Ovary (tissue), 9 donors: Measurements from ENCODE around the gene CDC6. TPM values are rescaled to one million over a fixed set of nuclear protein-coding genes. Genes with fewer than 3 reads are reported as not detected.

Source experiments
- DNase-seq, 5 donors: peaks; one replicate each; pipeline ENCODE4 v3.0.0-alpha.2; 2019 to 2020
- H3K27ac ChIP-seq, 2 donors: fragments of 200-600 bp; one replicate each; pipeline versions ENCODE4 v1.5.1 to v1.8.0; 2019 to 2022
- H3K27me3 ChIP-seq: fragments of 200-600 bp; one replicate; pipeline ENCODE4 v1.8.0; 2022
- H3K36me3 ChIP-seq: fragments of 200-600 bp; sonication (generic); one replicate; pipeline ENCODE4 v1.5.1; 2019
- H3K4me1 ChIP-seq: one replicate; pipeline ENCODE4 v1.8.1; 2013; ENCODE audit warnings: mild to moderate bottlenecking, moderate library complexity; ENCODE audit not compliant: insufficient read depth
- H3K4me3 ChIP-seq: fragments of 200-600 bp; sonication (generic); one replicate; pipeline ENCODE4 v1.5.1; 2017
- H3K9me3 ChIP-seq, 2 donors: fragments of 200-600 bp in 1 of 2; sonication (generic) in 1 of 2; one replicate each; pipeline versions ENCODE4 v1.5.1 to v1.8.1; 2013 to 2019; ENCODE audit warnings: mild to moderate bottlenecking in 1 of 2, moderate library complexity in 1 of 2
- CTCF ChIP-seq, 3 donors: fragments of 450-650 bp in 2 of 3; fragments of 200-600 bp in 1 of 3; IDR thresholded peaks; one replicate each; pipeline versions ENCODE4 v1.5.1 to v1.8.0; 2016 to 2022; ENCODE audit warnings: antibody characterized with exemption in 3 of 3, mild to moderate bottlenecking in 1 of 3
- EP300 ChIP-seq: sonication (generic); formaldehyde crosslinking; IDR thresholded peaks from one replicate; pipeline ENCODE4 v1.6.1; 2017; ENCODE audit warnings: antibody characterized with exemption
- POLR2A ChIP-seq: fragments of 450-650 bp; IDR thresholded peaks from one replicate; pipeline ENCODE4 v1.6.1; 2017; ENCODE audit warnings: antibody characterized with exemption, mild to moderate bottlenecking, moderate library complexity
- WGBS, 3 donors: extraction: QIAGEN DNeasy Blood & Tissue Kit in 1 of 3; methylation state at CpG; one replicate each; pipeline versions ENCODE4 v1.1.5 to v1.1.7; 2013 to 2017; 5-methylcytosine and 5-hydroxymethylcytosine counted together
- intact Hi-C, 4 donors: fragments of 100-400 bp; cut with DNase I; formaldehyde crosslinking; loops; one replicate each; pipeline versions ENCODE4 v1.11.0 to v1.15.1; 2022 to 2023
- polyA plus RNA-seq, 2 donors: library from polyadenylated mRNA; stranded (reverse); fragments of 200-250 nt in 1 of 2; fragments of 350-450 nt in 1 of 2; fragmentation: Illumina TruSeq in 1 of 2; extraction: RNeasy Lipid Tissue Mini Kit (QIAGEN cat#74804) in 1 of 2; gene quantifications; one replicate each; pipeline ENCODE4 v1.2.3, GENCODE V29; 2013 to 2014
- total RNA-seq, 7 donors: library from RNA; depleted of rRNA in 2 of 7; stranded (reverse); fragments of >200 nt in 2 of 7; fragmentation: NEBNext Ultra II Directional in 3 of 7; extraction: Animal tissue kit (Norgen Biotek cat#: 25700) in 3 of 7; gene quantifications; one replicate each; pipeline versions ENCODE4 v1.1.0 to v1.2.4, GENCODE V29; 2016 to 2023
- donor health status: DM: no; HTN: no; CAD: no; lungs with moderate emphysema.
- donor health status: DM: no; HTN: no; CAD: no.
- donor health status: Bipolar disorder and iron deficiency.
- donor health status: DM: yes; HTN: yes; CAD: no.
- donor health status: DM: no; HTN: no; CAD: no.
- donor health status: DM: yes; HTN: yes; CAD: no.

Gene CDC6
- total and polyA plus RNA-seq, 9 donors, result 0.34 to 3.8 (median 0.80) TPM

- peak; percentile 93 to 97 (median 95) for DNase-seq
- 0% methylated on average over 48 to 70 of the region's 70 CpGs for WGBS, 3 donors
- Histone ChIP-seq H3K4me1 (peaks cover 42% of the 10 kb centered on the region), H3K27ac (peak overlapping the region; percentile 73 to 80), H3K27me3 (no peaks in the 10 kb centered on the region), H3K9me3 (no peaks in the 10 kb centered on the region), H3K4me3 (peak overlapping the region; percentile 95), H3K36me3 (no peaks in the 10 kb centered on the region)
- intact Hi-C loops, result loop anchor here in 1 of 4 donors (5.0 kb wide), 1 partner anchor 34 kb away; no protein-coding TSS in a partner anchor
- TF ChIP-seq POLR2A (peak; percentile 83), EP300 (no peak), CTCF (IDR thresholded peaks at IDR 0.05) (peak in 1 of 3 donors; percentile 16)
Measured at GRCh38 chr17:40317880-40318829, 30.5 kb downstream of the CDC6 start.

GRCh38 chr17:40318830-40319391 lies 31.2 kb downstream of the CDC6 start:
- 2 to 5% (median 2%) methylated on average over 13 of the region's 13 CpGs for WGBS, 3 donors
- Histone ChIP-seq H3K9me3 (no peaks in the 10 kb centered on the region), H3K36me3 (no peaks in the 10 kb centered on the region), H3K27ac (peak overlapping the region; percentile 73 to 80), H3K27me3 (no peaks in the 10 kb centered on the region), H3K4me3 (peak overlapping the region; percentile 95), H3K4me1 (peaks cover 48% of the 10 kb centered on the region)
- no peak for TF ChIP-seq EP300
- TF ChIP-seq POLR2A, result no peak
- TF ChIP-seq CTCF (IDR thresholded peaks at IDR 0.05), result peak in 2 of 3 donors; percentile 5 to 34
- DNase-seq, result peak in 3 of 5 donors; percentile 27 to 63 (median 42)
- intact Hi-C loops, result loop anchor here in 1 of 4 donors (5.0 kb wide), 1 partner anchor 33 kb away; no protein-coding TSS in a partner anchor

- no peaks in the 10 kb centered on the region for H3K27me3 ChIP-seq
- intact Hi-C loops, result loop anchor here in 1 of 4 donors (5.0 kb wide), 1 partner anchor 32 kb away; no protein-coding TSS in a partner anchor
- no peaks in the 10 kb centered on the region for H3K9me3 ChIP-seq
- H3K27ac ChIP-seq, result peak overlapping the region in 1 of 2 donors; percentile 77
- peak overlapping the region; percentile 95 for H3K4me3 ChIP-seq
- DNase-seq, result peak in 2 of 5 donors; percentile 64 to 69
- H3K36me3 ChIP-seq, result no peaks in the 10 kb centered on the region
- TF ChIP-seq POLR2A (no peak), CTCF (IDR thresholded peaks at IDR 0.05) (no peak), EP300 (no peak)
- peaks cover 51% of the 10 kb centered on the region for H3K4me1 ChIP-seq
- WGBS, 3 donors, result 42 to 48% (median 44%) methylated on average over 11 of the region's 11 CpGs
Measured at GRCh38 chr17:40319651-40320540, 32.2 kb downstream of the CDC6 start.
